Common myeloid progenitor, CD34-positive (primary cell): ENCODE measurements around the gene AMBRA1.

Source experiments
- CTCF ChIA-PET: fragments of 350-600 bp; sonication (Branson Sonifier 250); formaldehyde crosslinking; loops from one replicate; lab custom pipeline; 2021; ENCODE audit warnings: antibody characterized with exemption; lab: Charles Lee
- POLR2A ChIA-PET: fragments of 350-600 bp; sonication (Branson Sonifier 250); formaldehyde crosslinking; loops from one replicate; lab custom pipeline; 2021; ENCODE audit warnings: antibody characterized with exemption; lab: Charles Lee
- DNase-seq, 3 donors: peaks; one replicate each; pipeline versions ENCODE4 v3.0.0 to v3.0.0-alpha.2; 2013
- H3K27ac ChIP-seq, 2 experiments: 1 replicate in 1 of 2; 2 replicates in 1 of 2; pipeline ENCODE4 v1.7.0; 2013; ENCODE audit warnings: inconsistent platforms in 2 of 2, low read length in 2 of 2, mild to moderate bottlenecking in 2 of 2, low read depth in 1 of 2, moderate library complexity in 1 of 2; ENCODE audit not compliant: severe bottlenecking in 2 of 2, insufficient read depth in 1 of 2, poor library complexity in 1 of 2
- H3K27me3 ChIP-seq, 5 experiments: replicated peaks in 2 of 5; 1 replicate in 3 of 5; 2 replicates in 2 of 5; pipeline versions ENCODE4 v1.6.1 to v1.7.0; 2013; ENCODE audit warnings: low read length in 4 of 5, mild to moderate bottlenecking in 2 of 5, moderate library complexity in 2 of 5, inconsistent platforms in 1 of 5; ENCODE audit not compliant: insufficient read depth in 5 of 5, control insufficient read depth in 4 of 5
- H3K36me3 ChIP-seq, 4 experiments: 1 replicate in 2 of 4; 2 replicates in 2 of 4; pipeline versions ENCODE4 v1.6.1 to v1.7.0; 2013; ENCODE audit warnings: low read length in 3 of 4, control low read depth in 1 of 4, mild to moderate bottlenecking in 1 of 4; ENCODE audit not compliant: control insufficient read depth in 4 of 4, insufficient read depth in 4 of 4
- H3K4me1 ChIP-seq, 4 experiments: 1 replicate in 3 of 4; 2 replicates in 1 of 4; pipeline versions ENCODE4 v1.6.1 to v1.7.1; 2013; ENCODE audit warnings: low read length in 3 of 4, mild to moderate bottlenecking in 3 of 4, control low read depth in 1 of 4, inconsistent platforms in 1 of 4, moderate library complexity in 1 of 4; ENCODE audit not compliant: control insufficient read depth in 4 of 4, insufficient read depth in 4 of 4; ENCODE audit errors: control extremely low read depth in 1 of 4
- H3K4me3 ChIP-seq, 7 experiments: 1 replicate in 4 of 7; 2 replicates in 3 of 7; pipeline versions ENCODE4 v1.5.1 to v1.7.0; 2013; ENCODE audit warnings: mild to moderate bottlenecking in 7 of 7, low read length in 6 of 7, moderate library complexity in 6 of 7, inconsistent platforms in 2 of 7, low read depth in 2 of 7, control low read depth in 1 of 7; ENCODE audit not compliant: insufficient read depth in 4 of 7, control insufficient read depth in 1 of 7; ENCODE audit errors: extremely low read depth in 1 of 7
- H3K9me3 ChIP-seq, 5 experiments: 1 replicate in 4 of 5; 2 replicates in 1 of 5; pipeline versions ENCODE4 v1.6.1 to v1.7.1; 2013; ENCODE audit warnings: low read length in 4 of 5, mild to moderate bottlenecking in 2 of 5, inconsistent platforms in 1 of 5, low read depth in 1 of 5, moderate library complexity in 1 of 5; ENCODE audit not compliant: control insufficient read depth in 4 of 5, insufficient read depth in 2 of 5; ENCODE audit errors: control extremely low read depth in 1 of 5
- WGBS: methylation state at CpG from one replicate; pipeline ENCODE4 v1.1.5; 2013; ENCODE audit not compliant: insufficient coverage; 5-methylcytosine and 5-hydroxymethylcytosine counted together

The AMBRA1 gene

GRCh38 chr11:46637546-46637945, 43.7 kb upstream of the AMBRA1 start:
- Histone ChIP-seq H3K4me3 (no peak overlapping the region), H3K4me1 (peaks cover 0 to 3% (median 2%) of the 10 kb centered on the region in 4 experiments), H3K36me3 (peaks cover 8 to 30% (median 15%) of the 10 kb centered on the region in 4 experiments), H3K27ac (no peak overlapping the region), H3K27me3 (no peaks in the 10 kb centered on the region), H3K9me3 (no peaks in the 10 kb centered on the region)
- WGBS = 92% methylated on average over 4 of the region's 5 CpGs
- DNase-seq = no peak
- ChIA-PET CTCF (interaction anchor here (0.9 kb wide), 1 partner anchor 176 kb away, joined by 3 read pairs; no protein-coding TSS in a partner anchor), POLR2A (no interaction called here)

- 100% methylated on average over 1 of the region's 5 CpGs for WGBS
- DNase-seq = no peak
- Histone ChIP-seq H3K27ac (no peak overlapping the region), H3K9me3 (no peaks in the 10 kb centered on the region), H3K36me3 (peaks cover 14 to 35% (median 19%) of the 10 kb centered on the region in 4 experiments), H3K4me3 (no peak overlapping the region), H3K4me1 (peaks cover 0 to 3% (median 2%) of the 10 kb centered on the region in 4 experiments), H3K27me3 (no peaks in the 10 kb centered on the region)
- ChIA-PET CTCF (interaction anchor here (0.6 kb wide), 1 partner anchor 11 kb away, joined by 3 read pairs; no protein-coding TSS in a partner anchor), POLR2A (no interaction called here)
Measured at GRCh38 chr11:46635557-46636139, 41.8 kb upstream of the AMBRA1 start.

GRCh38 chr11:46633291-46634217, 39.7 kb upstream of the AMBRA1 start:
- no peak for DNase-seq
- H3K27me3 ChIP-seq = no peaks in the 10 kb centered on the region
- ChIA-PET POLR2A (no interaction called here), CTCF (interaction anchor here (0.5 to 1.2 kb wide), 3 partner anchors 9 to 532 kb away, joined by 3 to 4 read pairs (median 4); partner anchors contain the start of genes ATG13 and HARBI1)
- H3K4me3 ChIP-seq = no peak overlapping the region
- WGBS = 97% methylated on average over 16 of the region's 22 CpGs
- peaks cover 8 to 36% (median 20%) of the 10 kb centered on the region in 4 experiments for H3K36me3 ChIP-seq
- no peaks in the 10 kb centered on the region for H3K9me3 ChIP-seq
- H3K27ac ChIP-seq = no peak overlapping the region
- H3K4me1 ChIP-seq = no peaks in the 10 kb centered on the region

- no peak for DNase-seq
- H3K27ac ChIP-seq = no peak overlapping the region
- no CpG with 5 or more reads among the region's 1 CpG for WGBS
Measured at GRCh38 chr11:46632502-46632901, 38.7 kb upstream of the AMBRA1 start.

GRCh38 chr11:46631676-46632075, 37.9 kb upstream of the AMBRA1 start:
- Histone ChIP-seq H3K4me1 (no peaks in the 10 kb centered on the region), H3K4me3 (no peak overlapping the region), H3K27ac (no peak overlapping the region), H3K36me3 (peaks cover 8 to 32% (median 19%) of the 10 kb centered on the region in 4 experiments), H3K27me3 (no peaks in the 10 kb centered on the region), H3K9me3 (no peaks in the 10 kb centered on the region)
- ChIA-PET POLR2A (interaction anchor here (1.3 kb wide), 1 partner anchor 14 kb away, joined by 6 read pairs; the partner anchor contains the start of gene ATG13), CTCF (interaction anchor here (1.2 to 1.7 kb wide), 3 partner anchors 8 to 56 kb away, joined by 3 read pairs; no protein-coding TSS in a partner anchor)
- 100% methylated on average over 2 of the region's 2 CpGs for WGBS
- no peak for DNase-seq

More at GRCh38 chr11:46632502-46632901, 38.7 kb upstream of the AMBRA1 start:
- H3K9me3 ChIP-seq = no peaks in the 10 kb centered on the region
- H3K4me3 ChIP-seq = no peak overlapping the region
- peaks cover 8 to 33% (median 18%) of the 10 kb centered on the region in 4 experiments for H3K36me3 ChIP-seq
- H3K27me3 ChIP-seq = no peaks in the 10 kb centered on the region
- ChIA-PET CTCF (no interaction called here), POLR2A (interaction anchor here (1.3 kb wide), 1 partner anchor 14 kb away, joined by 6 read pairs; the partner anchor contains the start of gene ATG13)
- no peaks in the 10 kb centered on the region for H3K4me1 ChIP-seq

GRCh38 chr11:46630237-46630636, 36.4 kb upstream of the AMBRA1 start:
- POLR2A ChIA-PET = interaction anchor here (1.3 kb wide), 1 partner anchor 36 kb away, joined by 3 read pairs; the partner anchor contains the start of gene AMBRA1
- H3K27ac ChIP-seq = no peak overlapping the region
- WGBS = 100% methylated on average over 1 of the region's 1 CpG
- no peaks in the 10 kb centered on the region for H3K9me3 ChIP-seq
- DNase-seq = no peak
- no peaks in the 10 kb centered on the region for H3K27me3 ChIP-seq
- no peak overlapping the region for H3K4me3 ChIP-seq
- H3K4me1 ChIP-seq = no peaks in the 10 kb centered on the region
- peaks cover 4 to 37% (median 23%) of the 10 kb centered on the region in 4 experiments for H3K36me3 ChIP-seq
- CTCF ChIA-PET = interaction anchor here (0.6 to 1.7 kb wide), 5 partner anchors 12 to 501 kb away, joined by 3 to 4 read pairs (median 3); no protein-coding TSS in a partner anchor
